AG04449 (cell line): ENCODE data around the gene KRAS.

ENCODE experiments used
- CTCF ChIA-PET: fragments of 350-600 bp; formaldehyde crosslinking; extraction: SDS; loops from one replicate; lab custom pipeline; 2021; ENCODE audit warnings: antibody characterized with exemption; lab: Yijun Ruan, JAX
- POLR2A ChIA-PET: fragments of 400-600, 350-600 bp; formaldehyde crosslinking; extraction: SDS; loops from one replicate; lab custom pipeline; 2020; ENCODE audit warnings: antibody characterized with exemption, inconsistent platforms; lab: Yijun Ruan, JAX
- DNase-seq: peaks from one replicate; pipeline ENCODE4 v3.0.0-alpha.2; 2010; ENCODE audit warnings: low read depth, low spot score
- H3K4me3 ChIP-seq: 2 replicates; pipeline ENCODE4 v1.5.1; 2011; ENCODE audit warnings: low read depth, mild to moderate bottlenecking, control low read depth, low read length
- CTCF ChIP-seq: IDR thresholded peaks from one replicate; pipeline ENCODE4 v1.5.1; 2011; ENCODE audit warnings: mild to moderate bottlenecking, moderate library complexity, low read length, control low read depth, inconsistent platforms; ENCODE audit not compliant: insufficient read depth; ENCODE audit errors: missing control alignments

The KRAS gene

GRCh38 chr12:25253371-25254068, 2.8 kb upstream of the KRAS start:
- ChIA-PET POLR2A (interaction anchor here (0.9 kb wide), 1 partner anchor 131 kb away, joined by 3 read pairs; no protein-coding TSS in a partner anchor), CTCF (interaction anchor here (2.1 to 3.0 kb wide), 2 partner anchors 12 to 134 kb away, joined by 6 to 13 read pairs; no protein-coding TSS in a partner anchor)
- DNase-seq = no peak
- TF ChIP-seq CTCF = no peak
- H3K4me3 ChIP-seq = no peak overlapping the region

- no peak for TF ChIP-seq CTCF
- no peak overlapping the region for H3K4me3 ChIP-seq
- CTCF ChIA-PET = interaction anchor here (3.0 kb wide), 1 partner anchor 11 kb away, joined by 13 read pairs; no protein-coding TSS in a partner anchor
- POLR2A ChIA-PET = interaction anchor here (0.9 kb wide), 1 partner anchor 132 kb away, joined by 3 read pairs; no protein-coding TSS in a partner anchor
- no peak for DNase-seq
Observed at GRCh38 chr12:25252946-25253345, 2.2 kb upstream of the KRAS start.

- no peak for TF ChIP-seq CTCF
- POLR2A ChIA-PET = interaction anchor here (1.2 to 1.5 kb wide), 2 partner anchors 14 to 136 kb away, joined by 4 to 12 read pairs; no protein-coding TSS in a partner anchor
- peak overlapping the region; percentile 93; the same call in 1 of the 2 replicates for H3K4me3 ChIP-seq
- CTCF ChIA-PET = interaction anchor here (1.0 to 3.0 kb wide), 5 partner anchors 8 to 306 kb away, joined by 3 to 13 read pairs (median 3); no protein-coding TSS in a partner anchor
- DNase-seq = no peak
Observed at GRCh38 chr12:25251769-25252168, 1.0 kb upstream of the KRAS start.

GRCh38 chr12:25249931-25250738, 594 bp downstream of the KRAS start:
- peak overlapping the region; percentile 93 for H3K4me3 ChIP-seq
- no peak for DNase-seq
- no peak for TF ChIP-seq CTCF
- ChIA-PET CTCF (interaction anchor here (1.0 to 1.4 kb wide), 3 partner anchors 9 to 135 kb away, joined by 3 to 8 read pairs (median 5); no protein-coding TSS in a partner anchor), POLR2A (interaction anchor here (0.6 to 1.5 kb wide), 5 partner anchors 9 to 137 kb away, joined by 3 to 12 read pairs (median 4); no protein-coding TSS in a partner anchor)

- ChIA-PET POLR2A (interaction anchor here (0.8 kb wide), 1 partner anchor 139 kb away, joined by 5 read pairs; no protein-coding TSS in a partner anchor), CTCF (interaction anchor here (1.4 kb wide), 1 partner anchor 11 kb away, joined by 14 read pairs; no protein-coding TSS in a partner anchor)
- no peak for DNase-seq
- no peak for TF ChIP-seq CTCF
- no peak overlapping the region for H3K4me3 ChIP-seq
Observed at GRCh38 chr12:25248732-25249131, 2.0 kb downstream of the KRAS start.
